GM12878 (cell line): ENCODE measurements around the gene SLC24A3. TPM values are rescaled to one million over a fixed set of nuclear protein-coding genes. Genes with fewer than 3 reads are reported as not detected.
A peak's percentile ranks its signal among the peaks of the same experiment; 100 is the strongest.

ENCODE experiments used
- BHLHE40 ChIP-seq, 2 experiments: fragments of 450-650 bp in 1 of 2; IDR thresholded peaks; 2 replicates each; pipeline ENCODE4 v1.6.1; 2011 to 2017; ENCODE audit warnings: low read depth in 2 of 2, borderline replicate concordance in 1 of 2, improper control_type of control experiment in 1 of 2, low read length in 1 of 2, mild to moderate bottlenecking in 1 of 2
- EZH2 ChIP-seq: IDR thresholded peaks from 2 replicates; pipeline ENCODE4 v1.6.1; 2012; ENCODE audit warnings: low read depth, mild to moderate bottlenecking, control low read depth, inconsistent platforms, low read length, borderline replicate concordance; ENCODE audit not compliant: control insufficient read depth
- FOS ChIP-seq: IDR thresholded peaks from 3 replicates; pipeline ENCODE4 v1.6.1; 2011; ENCODE audit warnings: borderline replicate concordance; ENCODE audit not compliant: insufficient read length; ENCODE audit errors: extremely low read depth
- MYB ChIP-seq: fragments of 150-350 bp; IDR thresholded peaks from 2 replicates; pipeline ENCODE4 v1.6.1; 2014; ENCODE audit warnings: mild to moderate bottlenecking, low read depth, low read length, borderline replicate concordance
- RAD21 ChIP-seq: IDR thresholded peaks from 2 replicates; pipeline ENCODE4 v1.6.1; 2011; ENCODE audit warnings: mild to moderate bottlenecking, low read depth, low read length, moderate library complexity; ENCODE audit not compliant: insufficient read depth
- RUNX3 ChIP-seq: IDR thresholded peaks from 2 replicates; pipeline ENCODE4 v1.6.1; 2012; ENCODE audit warnings: low read length, inconsistent platforms
- SREBF1 ChIP-seq: IDR thresholded peaks from 2 replicates; pipeline ENCODE4 v1.6.1; 2012; ENCODE audit warnings: mild to moderate bottlenecking, low read length
- STAT3 ChIP-seq: IDR thresholded peaks from 2 replicates; pipeline ENCODE4 v1.6.1; 2011; ENCODE audit warnings: low read depth, low read length, improper control_type of control experiment
- WRNIP1 ChIP-seq: IDR thresholded peaks from 2 replicates; pipeline ENCODE4 v1.6.1; 2011; ENCODE audit warnings: low read depth, low read length, improper control_type of control experiment, borderline replicate concordance
- polyA plus RNA-seq, 11 experiments: library from polyadenylated mRNA; depleted of rRNA in 4 of 11; unstranded in 6 of 11; stranded (reverse) in 5 of 11; fragments of >200 nt; fragmentation: Nextera tagmentation in 4 of 11; fragmentation: Illumina TruSeq in 1 of 11; extraction: Ambion mirVana in 4 of 11; extraction: Trizol in 1 of 11; gene quantifications; 1 replicate in 1 of 11; 2 replicates in 10 of 11; pipeline versions ENCODE4 v1.2.1 to v1.2.3, GENCODE V29; 2011 to 2016; ENCODE audit warnings: inconsistent platforms in 2 of 11, missing spikeins in 2 of 11, low read depth in 1 of 11
- total RNA-seq, 4 experiments: library from RNA; depleted of rRNA in 3 of 4; stranded (reverse); fragments of >200 nt in 3 of 4; fragmentation: Illumina TruSeq in 1 of 4; extraction: Trizol in 1 of 4; gene quantifications; 2 replicates each; pipeline versions ENCODE4 v1.2.1 to v1.2.3, GENCODE V29; 2013 to 2021
- TF ChIP-seq, protein P1 (sequence below): fragments of 450-650 bp; IDR thresholded peaks from 2 replicates; pipeline ENCODE4 v1.6.1; 2017; ENCODE audit warnings: borderline replicate concordance
- TF ChIP-seq, protein P2 (sequence below): IDR thresholded peaks from 2 replicates; pipeline ENCODE4 v1.6.1; 2012; ENCODE audit warnings: mild to moderate bottlenecking, low read depth, low read length
- TF ChIP-seq, protein P3 (sequence below): fragments of 150-350 bp; IDR thresholded peaks from 2 replicates; pipeline ENCODE4 v1.6.1; 2016; ENCODE audit warnings: low read depth, low read length
- TF ChIP-seq, protein P4 (sequence below): fragments of 450-650 bp; IDR thresholded peaks from 2 replicates; pipeline ENCODE4 v1.6.1; 2018; ENCODE audit warnings: borderline replicate concordance, mild to moderate bottlenecking; ENCODE audit not compliant: partially characterized antibody
- TF ChIP-seq, protein P5 (sequence below): fragments of 150-350 bp; IDR thresholded peaks from 2 replicates; pipeline ENCODE4 v1.6.1; 2014; ENCODE audit warnings: mild to moderate bottlenecking, low read depth, low read length

Gene SLC24A3
- total and polyA plus RNA-seq, 10 of the 15 experiments (the other 5 are each of a cell fraction or from before 2014, with no cell fraction given): 0.04 TPM; not detected in 9

DNA sequence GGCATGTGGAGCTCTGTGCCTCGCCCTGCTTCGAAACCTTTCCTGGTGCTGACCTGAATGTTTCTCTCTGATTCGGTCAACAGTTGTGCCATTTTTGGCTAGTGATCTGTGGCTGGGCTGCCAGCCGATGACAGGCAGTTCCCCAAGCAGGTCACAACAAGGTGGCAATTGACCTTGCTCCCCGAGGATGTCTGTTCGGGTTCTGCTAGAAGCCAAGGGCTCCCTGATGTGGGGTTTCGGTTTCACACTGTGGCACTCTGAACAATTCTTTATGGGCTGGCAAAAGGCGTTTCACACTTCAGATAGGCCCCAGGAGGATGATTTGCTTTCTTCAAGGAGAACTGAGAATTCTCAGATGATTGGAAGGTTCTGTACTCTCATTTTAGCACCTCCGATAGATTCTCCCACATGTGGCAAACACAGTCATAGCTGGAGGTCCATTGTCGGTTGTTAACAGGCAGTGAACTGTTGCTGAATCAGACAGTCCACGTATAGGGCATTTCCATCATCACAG lies 135.6 kb downstream of the SLC24A3 start (continued):
- TF ChIP-seq, protein P1, sequence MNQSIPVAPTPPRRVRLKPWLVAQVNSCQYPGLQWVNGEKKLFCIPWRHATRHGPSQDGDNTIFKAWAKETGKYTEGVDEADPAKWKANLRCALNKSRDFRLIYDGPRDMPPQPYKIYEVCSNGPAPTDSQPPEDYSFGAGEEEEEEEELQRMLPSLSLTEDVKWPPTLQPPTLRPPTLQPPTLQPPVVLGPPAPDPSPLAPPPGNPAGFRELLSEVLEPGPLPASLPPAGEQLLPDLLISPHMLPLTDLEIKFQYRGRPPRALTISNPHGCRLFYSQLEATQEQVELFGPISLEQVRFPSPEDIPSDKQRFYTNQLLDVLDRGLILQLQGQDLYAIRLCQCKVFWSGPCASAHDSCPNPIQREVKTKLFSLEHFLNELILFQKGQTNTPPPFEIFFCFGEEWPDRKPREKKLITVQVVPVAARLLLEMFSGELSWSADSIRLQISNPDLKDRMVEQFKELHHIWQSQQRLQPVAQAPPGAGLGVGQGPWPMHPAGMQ: no peak
- TF ChIP-seq SREBF1 (no peak), BHLHE40 (IDR thresholded peaks at IDR 0.05; ENCODE audit: borderline replicate concordance in 1 of 2, low read depth in 2 of 2, low read length in 1 of 2) (peak in 1 of 2 experiments; percentile 45; a peak in 1 of 4 replicates), FOS (no peak), MYB (no peak), RUNX3 (peak; percentile 79), STAT3 (no peak), EZH2 (no peak), RAD21 (no peak), WRNIP1 (no peak)
- TF ChIP-seq, protein P2, sequence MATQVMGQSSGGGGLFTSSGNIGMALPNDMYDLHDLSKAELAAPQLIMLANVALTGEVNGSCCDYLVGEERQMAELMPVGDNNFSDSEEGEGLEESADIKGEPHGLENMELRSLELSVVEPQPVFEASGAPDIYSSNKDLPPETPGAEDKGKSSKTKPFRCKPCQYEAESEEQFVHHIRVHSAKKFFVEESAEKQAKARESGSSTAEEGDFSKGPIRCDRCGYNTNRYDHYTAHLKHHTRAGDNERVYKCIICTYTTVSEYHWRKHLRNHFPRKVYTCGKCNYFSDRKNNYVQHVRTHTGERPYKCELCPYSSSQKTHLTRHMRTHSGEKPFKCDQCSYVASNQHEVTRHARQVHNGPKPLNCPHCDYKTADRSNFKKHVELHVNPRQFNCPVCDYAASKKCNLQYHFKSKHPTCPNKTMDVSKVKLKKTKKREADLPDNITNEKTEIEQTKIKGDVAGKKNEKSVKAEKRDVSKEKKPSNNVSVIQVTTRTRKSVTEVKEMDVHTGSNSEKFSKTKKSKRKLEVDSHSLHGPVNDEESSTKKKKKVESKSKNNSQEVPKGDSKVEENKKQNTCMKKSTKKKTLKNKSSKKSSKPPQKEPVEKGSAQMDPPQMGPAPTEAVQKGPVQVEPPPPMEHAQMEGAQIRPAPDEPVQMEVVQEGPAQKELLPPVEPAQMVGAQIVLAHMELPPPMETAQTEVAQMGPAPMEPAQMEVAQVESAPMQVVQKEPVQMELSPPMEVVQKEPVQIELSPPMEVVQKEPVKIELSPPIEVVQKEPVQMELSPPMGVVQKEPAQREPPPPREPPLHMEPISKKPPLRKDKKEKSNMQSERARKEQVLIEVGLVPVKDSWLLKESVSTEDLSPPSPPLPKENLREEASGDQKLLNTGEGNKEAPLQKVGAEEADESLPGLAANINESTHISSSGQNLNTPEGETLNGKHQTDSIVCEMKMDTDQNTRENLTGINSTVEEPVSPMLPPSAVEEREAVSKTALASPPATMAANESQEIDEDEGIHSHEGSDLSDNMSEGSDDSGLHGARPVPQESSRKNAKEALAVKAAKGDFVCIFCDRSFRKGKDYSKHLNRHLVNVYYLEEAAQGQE: no peak
- TF ChIP-seq, protein P3, sequence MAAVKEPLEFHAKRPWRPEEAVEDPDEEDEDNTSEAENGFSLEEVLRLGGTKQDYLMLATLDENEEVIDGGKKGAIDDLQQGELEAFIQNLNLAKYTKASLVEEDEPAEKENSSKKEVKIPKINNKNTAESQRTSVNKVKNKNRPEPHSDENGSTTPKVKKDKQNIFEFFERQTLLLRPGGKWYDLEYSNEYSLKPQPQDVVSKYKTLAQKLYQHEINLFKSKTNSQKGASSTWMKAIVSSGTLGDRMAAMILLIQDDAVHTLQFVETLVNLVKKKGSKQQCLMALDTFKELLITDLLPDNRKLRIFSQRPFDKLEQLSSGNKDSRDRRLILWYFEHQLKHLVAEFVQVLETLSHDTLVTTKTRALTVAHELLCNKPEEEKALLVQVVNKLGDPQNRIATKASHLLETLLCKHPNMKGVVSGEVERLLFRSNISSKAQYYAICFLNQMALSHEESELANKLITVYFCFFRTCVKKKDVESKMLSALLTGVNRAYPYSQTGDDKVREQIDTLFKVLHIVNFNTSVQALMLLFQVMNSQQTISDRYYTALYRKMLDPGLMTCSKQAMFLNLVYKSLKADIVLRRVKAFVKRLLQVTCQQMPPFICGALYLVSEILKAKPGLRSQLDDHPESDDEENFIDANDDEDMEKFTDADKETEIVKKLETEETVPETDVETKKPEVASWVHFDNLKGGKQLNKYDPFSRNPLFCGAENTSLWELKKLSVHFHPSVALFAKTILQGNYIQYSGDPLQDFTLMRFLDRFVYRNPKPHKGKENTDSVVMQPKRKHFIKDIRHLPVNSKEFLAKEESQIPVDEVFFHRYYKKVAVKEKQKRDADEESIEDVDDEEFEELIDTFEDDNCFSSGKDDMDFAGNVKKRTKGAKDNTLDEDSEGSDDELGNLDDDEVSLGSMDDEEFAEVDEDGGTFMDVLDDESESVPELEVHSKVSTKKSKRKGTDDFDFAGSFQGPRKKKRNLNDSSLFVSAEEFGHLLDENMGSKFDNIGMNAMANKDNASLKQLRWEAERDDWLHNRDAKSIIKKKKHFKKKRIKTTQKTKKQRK: no peak
- TF ChIP-seq, protein P4, sequence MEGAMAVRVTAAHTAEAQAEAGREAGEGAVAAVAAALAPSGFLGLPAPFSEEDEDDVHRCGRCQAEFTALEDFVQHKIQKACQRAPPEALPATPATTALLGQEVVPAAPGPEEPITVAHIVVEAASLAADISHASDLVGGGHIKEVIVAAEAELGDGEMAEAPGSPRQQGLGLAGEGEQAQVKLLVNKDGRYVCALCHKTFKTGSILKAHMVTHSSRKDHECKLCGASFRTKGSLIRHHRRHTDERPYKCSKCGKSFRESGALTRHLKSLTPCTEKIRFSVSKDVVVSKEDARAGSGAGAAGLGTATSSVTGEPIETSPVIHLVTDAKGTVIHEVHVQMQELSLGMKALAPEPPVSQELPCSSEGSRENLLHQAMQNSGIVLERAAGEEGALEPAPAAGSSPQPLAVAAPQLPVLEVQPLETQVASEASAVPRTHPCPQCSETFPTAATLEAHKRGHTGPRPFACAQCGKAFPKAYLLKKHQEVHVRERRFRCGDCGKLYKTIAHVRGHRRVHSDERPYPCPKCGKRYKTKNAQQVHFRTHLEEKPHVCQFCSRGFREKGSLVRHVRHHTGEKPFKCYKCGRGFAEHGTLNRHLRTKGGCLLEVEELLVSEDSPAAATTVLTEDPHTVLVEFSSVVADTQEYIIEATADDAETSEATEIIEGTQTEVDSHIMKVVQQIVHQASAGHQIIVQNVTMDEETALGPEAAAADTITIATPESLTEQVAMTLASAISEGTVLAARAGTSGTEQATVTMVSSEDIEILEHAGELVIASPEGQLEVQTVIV: no peak
- TF ChIP-seq, protein P5, sequence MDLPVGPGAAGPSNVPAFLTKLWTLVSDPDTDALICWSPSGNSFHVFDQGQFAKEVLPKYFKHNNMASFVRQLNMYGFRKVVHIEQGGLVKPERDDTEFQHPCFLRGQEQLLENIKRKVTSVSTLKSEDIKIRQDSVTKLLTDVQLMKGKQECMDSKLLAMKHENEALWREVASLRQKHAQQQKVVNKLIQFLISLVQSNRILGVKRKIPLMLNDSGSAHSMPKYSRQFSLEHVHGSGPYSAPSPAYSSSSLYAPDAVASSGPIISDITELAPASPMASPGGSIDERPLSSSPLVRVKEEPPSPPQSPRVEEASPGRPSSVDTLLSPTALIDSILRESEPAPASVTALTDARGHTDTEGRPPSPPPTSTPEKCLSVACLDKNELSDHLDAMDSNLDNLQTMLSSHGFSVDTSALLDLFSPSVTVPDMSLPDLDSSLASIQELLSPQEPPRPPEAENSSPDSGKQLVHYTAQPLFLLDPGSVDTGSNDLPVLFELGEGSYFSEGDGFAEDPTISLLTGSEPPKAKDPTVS: no peak
